Measurements from ENCODE around the gene ISG20.

ISG20 gene

DNA sequence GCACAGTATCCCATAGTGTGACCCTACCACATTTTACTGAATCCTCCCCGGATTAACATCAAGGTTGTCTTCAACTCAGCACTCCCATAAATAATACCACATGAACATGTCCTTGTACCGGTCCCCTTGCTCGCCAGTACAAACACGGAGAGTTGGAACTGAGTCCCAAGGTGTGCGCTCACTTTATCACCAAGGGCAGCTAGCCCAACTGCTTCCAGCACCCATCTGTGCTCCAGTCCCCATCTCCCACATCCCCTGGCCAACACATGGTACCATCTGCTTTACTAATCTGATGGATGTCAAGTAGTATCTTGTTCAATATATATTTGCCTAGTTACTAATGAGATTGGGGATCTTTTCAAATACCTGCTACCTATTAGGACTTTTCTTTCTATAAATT, 64.7 kb downstream of the ISG20 start:
- no peaks in the 10 kb centered on the region for H3K36me3 ChIP-seq (ENCODE audit: insufficient read depth, low read length)
- no peaks in the 10 kb centered on the region for H3K9me2 ChIP-seq (replicated peaks; ENCODE audit: low read depth, low read length)
- TF ChIP-seq, protein P1, sequence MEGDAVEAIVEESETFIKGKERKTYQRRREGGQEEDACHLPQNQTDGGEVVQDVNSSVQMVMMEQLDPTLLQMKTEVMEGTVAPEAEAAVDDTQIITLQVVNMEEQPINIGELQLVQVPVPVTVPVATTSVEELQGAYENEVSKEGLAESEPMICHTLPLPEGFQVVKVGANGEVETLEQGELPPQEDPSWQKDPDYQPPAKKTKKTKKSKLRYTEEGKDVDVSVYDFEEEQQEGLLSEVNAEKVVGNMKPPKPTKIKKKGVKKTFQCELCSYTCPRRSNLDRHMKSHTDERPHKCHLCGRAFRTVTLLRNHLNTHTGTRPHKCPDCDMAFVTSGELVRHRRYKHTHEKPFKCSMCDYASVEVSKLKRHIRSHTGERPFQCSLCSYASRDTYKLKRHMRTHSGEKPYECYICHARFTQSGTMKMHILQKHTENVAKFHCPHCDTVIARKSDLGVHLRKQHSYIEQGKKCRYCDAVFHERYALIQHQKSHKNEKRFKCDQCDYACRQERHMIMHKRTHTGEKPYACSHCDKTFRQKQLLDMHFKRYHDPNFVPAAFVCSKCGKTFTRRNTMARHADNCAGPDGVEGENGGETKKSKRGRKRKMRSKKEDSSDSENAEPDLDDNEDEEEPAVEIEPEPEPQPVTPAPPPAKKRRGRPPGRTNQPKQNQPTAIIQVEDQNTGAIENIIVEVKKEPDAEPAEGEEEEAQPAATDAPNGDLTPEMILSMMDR (conservative IDR thresholded peaks at IDR 0.05; ENCODE audit: low read length) = no peak
- TF ChIP-seq EZH2phosphoT487 (IDR thresholded peaks at IDR 0.05; ENCODE audit: borderline replicate concordance) = no peak
- no peaks in the 10 kb centered on the region for H3K9me3 ChIP-seq (ENCODE audit: insufficient read depth, low read depth, low read length)
- H3K4me1 ChIP-seq (ENCODE audit: insufficient read depth, low read length, poor library complexity, severe bottlenecking) = no peaks in the 10 kb centered on the region
- no peaks in the 10 kb centered on the region for H4K20me1 ChIP-seq (ENCODE audit: insufficient read depth, low read length, poor library complexity, severe bottlenecking)
- H2AFZ ChIP-seq (ENCODE audit: low read length) = no peak overlapping the region
- no peaks in the 10 kb centered on the region for H3F3A ChIP-seq (ENCODE audit: low read depth)
- no peak overlapping the region for H3K4me3 ChIP-seq (ENCODE audit: low read length, poor library complexity, severe bottlenecking)
- H3K4me2 ChIP-seq (ENCODE audit: low read depth, low read length, poor library complexity, severe bottlenecking) = no peak overlapping the region
- H3K79me2 ChIP-seq (ENCODE audit: insufficient read depth, low read length) = no peaks in the 10 kb centered on the region
- H3K27me3 ChIP-seq (ENCODE audit: insufficient read depth, low read length, poor library complexity, severe bottlenecking) = no peaks in the 10 kb centered on the region
- H3K9ac ChIP-seq (ENCODE audit: low read depth, low read length, poor library complexity, severe bottlenecking) = no peak overlapping the region

DNA sequence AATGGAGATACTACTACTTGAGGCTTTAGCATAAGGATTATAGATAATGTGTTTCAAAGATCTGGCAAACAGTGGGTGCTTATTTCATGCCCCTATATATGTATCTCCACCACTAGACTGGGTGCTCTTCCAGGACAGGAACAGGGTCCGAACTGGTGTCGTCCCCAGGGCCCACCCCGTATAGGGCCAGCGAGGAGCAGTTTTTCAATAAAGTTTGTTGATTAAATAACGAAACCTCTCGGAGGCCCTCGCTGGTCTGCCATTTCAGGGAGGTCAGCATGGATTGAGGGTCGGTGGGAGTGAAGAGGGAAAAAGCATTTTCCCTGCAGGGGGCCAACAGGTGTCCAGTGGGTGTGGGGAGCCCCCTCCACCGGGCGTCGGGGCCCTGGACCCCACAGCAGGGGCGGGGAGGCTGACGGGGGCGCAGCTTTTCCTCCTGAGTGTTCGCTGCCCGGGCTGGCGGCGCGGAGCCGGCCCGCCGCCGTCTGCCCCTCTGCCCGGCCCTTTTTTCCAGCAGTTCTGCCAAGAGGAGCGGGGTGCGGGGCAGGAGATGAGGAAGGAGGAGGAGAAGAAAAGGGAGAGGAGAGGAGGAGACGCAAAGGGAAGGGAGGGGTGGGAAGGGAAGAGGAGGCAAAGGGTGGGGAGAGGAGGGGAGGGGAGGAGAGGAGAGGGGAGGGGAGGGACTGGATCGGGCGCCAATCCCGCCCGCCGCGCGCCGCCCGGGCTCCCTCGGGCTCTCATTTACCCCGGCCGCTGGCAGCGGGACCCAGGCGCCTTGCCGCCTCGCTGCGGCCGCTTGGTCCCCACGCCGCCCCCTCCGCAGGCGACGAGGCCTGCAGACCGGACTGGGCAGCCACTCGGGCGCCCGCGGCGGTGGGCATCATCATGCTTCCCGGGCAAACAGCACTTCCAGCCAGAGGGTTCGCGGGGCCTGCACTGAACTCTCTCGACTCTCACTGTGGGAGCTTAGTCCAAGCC, 66.3 kb downstream of the ISG20 start:
- H3F3A ChIP-seq (ENCODE audit: low read depth) = no peaks in the 10 kb centered on the region
- no peak overlapping the region for H3K9ac ChIP-seq (ENCODE audit: low read depth, low read length, poor library complexity, severe bottlenecking)
- no peak overlapping the region for H2AFZ ChIP-seq (ENCODE audit: low read length)
- no peak overlapping the region for H3K4me3 ChIP-seq (ENCODE audit: low read length, poor library complexity, severe bottlenecking)
- no peaks in the 10 kb centered on the region for H3K27me3 ChIP-seq (ENCODE audit: insufficient read depth, low read length, poor library complexity, severe bottlenecking)
- no peaks in the 10 kb centered on the region for H3K9me2 ChIP-seq (replicated peaks; ENCODE audit: low read depth, low read length)
- no peaks in the 10 kb centered on the region for H3K9me3 ChIP-seq (ENCODE audit: insufficient read depth, low read depth, low read length)
- H3K36me3 ChIP-seq (ENCODE audit: insufficient read depth, low read length) = no peaks in the 10 kb centered on the region
- H4K20me1 ChIP-seq (ENCODE audit: insufficient read depth, low read length, poor library complexity, severe bottlenecking) = no peaks in the 10 kb centered on the region
- H3K4me2 ChIP-seq (ENCODE audit: low read depth, low read length, poor library complexity, severe bottlenecking) = no peak overlapping the region
- no peaks in the 10 kb centered on the region for H3K4me1 ChIP-seq (ENCODE audit: insufficient read depth, low read length, poor library complexity, severe bottlenecking)
- H3K79me2 ChIP-seq (ENCODE audit: insufficient read depth, low read length) = no peaks in the 10 kb centered on the region
- TF ChIP-seq EZH2phosphoT487 (IDR thresholded peaks at IDR 0.05; ENCODE audit: borderline replicate concordance) = no peak
- TF ChIP-seq, protein P1 (conservative IDR thresholded peaks at IDR 0.05; ENCODE audit: low read length) = no peak

DNA sequence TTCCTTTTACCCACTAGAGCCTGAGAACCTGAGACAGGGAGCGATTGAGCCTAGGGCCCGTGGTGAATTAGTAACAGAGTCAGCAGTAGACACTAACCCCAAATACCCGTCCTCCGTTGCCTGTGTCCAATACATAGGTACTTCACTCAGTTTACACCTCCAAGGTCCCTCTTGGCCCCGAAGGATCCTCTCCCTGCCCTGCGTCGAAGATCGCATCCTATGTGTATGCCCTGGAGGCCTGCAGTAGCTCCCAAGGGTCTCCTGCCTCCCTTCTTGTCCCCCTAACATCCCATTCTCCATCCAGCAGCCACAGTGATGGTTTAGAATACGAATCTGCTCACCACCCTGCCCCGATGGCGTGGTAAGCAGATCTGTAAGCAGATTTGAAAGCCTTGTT, 67.0 kb downstream of the ISG20 start:
- H3K9ac ChIP-seq (ENCODE audit: low read depth, low read length, poor library complexity, severe bottlenecking) = no peak overlapping the region
- no peaks in the 10 kb centered on the region for H3K9me2 ChIP-seq (replicated peaks; ENCODE audit: low read depth, low read length)
- no peaks in the 10 kb centered on the region for H3K9me3 ChIP-seq (ENCODE audit: insufficient read depth, low read depth, low read length)
- no peak overlapping the region for H3K4me3 ChIP-seq (ENCODE audit: low read length, poor library complexity, severe bottlenecking)
- no peak overlapping the region for H3K4me2 ChIP-seq (ENCODE audit: low read depth, low read length, poor library complexity, severe bottlenecking)
- no peaks in the 10 kb centered on the region for H3F3A ChIP-seq (ENCODE audit: low read depth)
- TF ChIP-seq, protein P1 (conservative IDR thresholded peaks at IDR 0.05; ENCODE audit: low read length) = no peak
- TF ChIP-seq EZH2phosphoT487 (IDR thresholded peaks at IDR 0.05; ENCODE audit: borderline replicate concordance) = no peak
- H4K20me1 ChIP-seq (ENCODE audit: insufficient read depth, low read length, poor library complexity, severe bottlenecking) = no peaks in the 10 kb centered on the region
- H2AFZ ChIP-seq (ENCODE audit: low read length) = no peak overlapping the region
- no peaks in the 10 kb centered on the region for H3K4me1 ChIP-seq (ENCODE audit: insufficient read depth, low read length, poor library complexity, severe bottlenecking)
- no peaks in the 10 kb centered on the region for H3K36me3 ChIP-seq (ENCODE audit: insufficient read depth, low read length)
- no peaks in the 10 kb centered on the region for H3K79me2 ChIP-seq (ENCODE audit: insufficient read depth, low read length)
- no peaks in the 10 kb centered on the region for H3K27me3 ChIP-seq (ENCODE audit: insufficient read depth, low read length, poor library complexity, severe bottlenecking)

Measured in Loucy (cell line).